GM12801 (cell line): ENCODE data around the gene ARHGAP6.

ENCODE experiments used
- TF ChIP-seq, protein P1 (sequence below): IDR thresholded peaks from one replicate; pipeline ENCODE4 v1.5.1; 2011; ENCODE audit warnings: control low read depth; ENCODE audit not compliant: insufficient read length; ENCODE audit errors: extremely low read depth

ARHGAP6 gene

GRCh38 chrX:11474021-11474420, 191.7 kb downstream of the ARHGAP6 start:
- TF ChIP-seq, protein P1, sequence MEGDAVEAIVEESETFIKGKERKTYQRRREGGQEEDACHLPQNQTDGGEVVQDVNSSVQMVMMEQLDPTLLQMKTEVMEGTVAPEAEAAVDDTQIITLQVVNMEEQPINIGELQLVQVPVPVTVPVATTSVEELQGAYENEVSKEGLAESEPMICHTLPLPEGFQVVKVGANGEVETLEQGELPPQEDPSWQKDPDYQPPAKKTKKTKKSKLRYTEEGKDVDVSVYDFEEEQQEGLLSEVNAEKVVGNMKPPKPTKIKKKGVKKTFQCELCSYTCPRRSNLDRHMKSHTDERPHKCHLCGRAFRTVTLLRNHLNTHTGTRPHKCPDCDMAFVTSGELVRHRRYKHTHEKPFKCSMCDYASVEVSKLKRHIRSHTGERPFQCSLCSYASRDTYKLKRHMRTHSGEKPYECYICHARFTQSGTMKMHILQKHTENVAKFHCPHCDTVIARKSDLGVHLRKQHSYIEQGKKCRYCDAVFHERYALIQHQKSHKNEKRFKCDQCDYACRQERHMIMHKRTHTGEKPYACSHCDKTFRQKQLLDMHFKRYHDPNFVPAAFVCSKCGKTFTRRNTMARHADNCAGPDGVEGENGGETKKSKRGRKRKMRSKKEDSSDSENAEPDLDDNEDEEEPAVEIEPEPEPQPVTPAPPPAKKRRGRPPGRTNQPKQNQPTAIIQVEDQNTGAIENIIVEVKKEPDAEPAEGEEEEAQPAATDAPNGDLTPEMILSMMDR = no peak

GRCh38 chrX:11472879-11473278, 192.8 kb downstream of the ARHGAP6 start:
- TF ChIP-seq, protein P1 = no peak

- TF ChIP-seq, protein P1 = no peak
Measured at GRCh38 chrX:11472381-11472780, 193.3 kb downstream of the ARHGAP6 start.

- TF ChIP-seq, protein P1 = no peak
Measured at GRCh38 chrX:11470250-11470974, 195.3 kb downstream of the ARHGAP6 start.

GRCh38 chrX:11465648-11466411, 199.9 kb downstream of the ARHGAP6 start:
- TF ChIP-seq, protein P1 = no peak

DNA sequence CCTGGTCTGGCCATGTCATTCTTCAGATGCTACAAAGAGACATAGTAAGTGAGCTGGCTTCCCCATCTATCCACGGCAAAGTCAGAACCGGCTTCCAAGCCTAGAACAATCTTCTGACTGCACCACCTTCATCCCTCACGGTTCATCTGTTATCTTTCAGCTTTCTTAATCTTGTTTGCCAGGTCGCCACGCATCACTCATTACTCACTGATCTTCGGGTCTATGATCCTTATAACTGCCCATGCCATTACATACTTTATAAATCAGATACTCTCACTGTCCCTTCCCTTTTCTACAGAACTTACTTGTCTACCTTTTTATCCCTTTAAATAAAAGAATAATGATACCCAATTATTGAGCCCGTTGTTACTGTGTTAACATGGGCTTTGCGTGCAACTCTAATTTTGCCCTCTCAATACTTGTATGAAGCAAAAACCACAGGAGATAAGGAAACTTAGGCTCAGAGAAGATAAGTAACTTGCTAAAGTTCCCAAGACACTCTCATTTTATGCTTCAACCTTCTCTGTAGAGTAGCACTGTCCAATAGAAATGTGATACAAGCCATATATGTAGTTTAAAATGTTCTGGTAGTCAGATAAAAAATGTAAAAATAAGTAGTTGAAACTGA, 200.8 kb downstream of the ARHGAP6 start:
- TF ChIP-seq, protein P1 = no peak

DNA sequence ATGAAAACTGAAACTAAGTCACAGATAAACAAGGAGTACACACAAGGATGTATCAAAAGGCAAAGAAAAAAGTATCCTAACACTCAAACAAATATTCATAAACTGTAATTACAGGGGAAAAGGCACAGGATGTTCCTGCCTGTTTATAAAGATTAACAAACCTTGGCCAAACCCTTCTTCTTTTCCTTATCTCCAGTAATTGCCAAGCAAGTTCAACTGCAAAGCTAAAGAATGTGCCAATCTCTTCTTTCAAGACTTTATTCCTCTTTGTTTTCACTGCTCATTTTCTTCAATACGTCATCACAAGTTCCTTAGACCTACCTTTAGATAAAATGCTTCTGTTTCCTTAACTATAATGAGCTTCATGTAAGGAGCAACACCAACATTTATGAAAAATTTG, 201.3 kb downstream of the ARHGAP6 start:
- TF ChIP-seq, protein P1 = no peak
